Measurements from ENCODE around the gene CDK6. TPM values are rescaled to one million over a fixed set of nuclear protein-coding genes. Genes with fewer than 3 reads are reported as not detected.

Gene CDK6
- total and polyA plus RNA-seq, 2 experiments from 2014 or later = 7.4 to 23.7 TPM

GRCh38 chr7:92629779-92630178 is 206.6 kb downstream of the CDK6 start (continued):
- TF ChIP-seq JUNB (IDR thresholded peaks at IDR 0.05; ENCODE audit: unreplicated experiment) (no peak), CTCF (conservative IDR thresholded peaks at IDR 0.05; ENCODE audit: low read depth in 2 of 2) (no peak), ETS1 (IDR thresholded peaks at IDR 0.05) (no peak), STAT1 (IDR thresholded peaks at IDR 0.05; ENCODE audit: unreplicated experiment) (no peak), POLR2AphosphoS5 (IDR thresholded peaks at IDR 0.05; ENCODE audit: low read depth) (no peak), ZNF331 (CRISPR knock-in tag; IDR thresholded peaks at IDR 0.05; ENCODE audit: low read depth) (no peak)

GRCh38 chr7:92627956-92628355 is 208.4 kb downstream of the CDK6 start:
- no peaks in the 10 kb centered on the region for H3F3A ChIP-seq (replicated peaks; ENCODE audit: low read depth)
- Mint-ChIP-seq H3K9me3 (no peaks in the 10 kb centered on the region; the same call in 2 of the 3 replicates), H3K4me1 (peaks cover 2% of the 10 kb centered on the region; the same call in 2 of the 3 replicates), H3K27ac (no peak overlapping the region), H3K4me3 (no peak overlapping the region), H3K27me3 (ENCODE audit: insufficient read depth, low read depth, poor library complexity) (peaks cover 5% of the 10 kb centered on the region), H3K36me3 (ENCODE audit: low read depth) (no peaks in the 10 kb centered on the region)
- H3K27ac ChIP-seq (ENCODE audit: low read depth) = no peak overlapping the region
- H3K4me3 ChIP-seq = no peak overlapping the region
- H2AFZ ChIP-seq = no peak overlapping the region
- H3K27me3 ChIP-seq (ENCODE audit: insufficient read depth) = no peaks in the 10 kb centered on the region
- no peaks in the 10 kb centered on the region for H3K4me1 ChIP-seq (ENCODE audit: insufficient read depth)
- H3K9me2 ChIP-seq (ENCODE audit: insufficient read depth) = no peaks in the 10 kb centered on the region
- no peaks in the 10 kb centered on the region; the same call in 1 of the 2 replicates for H4K20me1 ChIP-seq (replicated peaks; ENCODE audit: insufficient read depth)
- H3K36me3 ChIP-seq (ENCODE audit: insufficient read depth) = no peaks in the 10 kb centered on the region
- no peaks in the 10 kb centered on the region for H3K79me2 ChIP-seq (replicated peaks; ENCODE audit: insufficient read depth)
- DNase-seq (ENCODE audit: low spot score) (no peak), ATAC-seq (no peak)
- H3K4me2 ChIP-seq = no peak overlapping the region
- no peak for TF ChIP-seq ZNF114 (CRISPR knock-in tag; IDR thresholded peaks at IDR 0.05)
- TF ChIP-seq POLR2AphosphoS5 (IDR thresholded peaks at IDR 0.05; ENCODE audit: low read depth) = no peak
- no peak for TF ChIP-seq JUNB (IDR thresholded peaks at IDR 0.05; ENCODE audit: unreplicated experiment)
- no peak for TF ChIP-seq EZH2 (IDR thresholded peaks at IDR 0.05; ENCODE audit: low read depth, unreplicated experiment)
- TF ChIP-seq EZH2phosphoT487 (IDR thresholded peaks at IDR 0.05; ENCODE audit: unreplicated experiment) = no peak
- no peak for TF ChIP-seq NANOG (IDR thresholded peaks at IDR 0.05; ENCODE audit: borderline replicate concordance)
- no peak for TF ChIP-seq ETS1 (IDR thresholded peaks at IDR 0.05)
- TF ChIP-seq CREB1 (CRISPR knock-in tag; IDR thresholded peaks at IDR 0.05; ENCODE audit: low read depth) = no peak
- TF ChIP-seq CTCF (conservative IDR thresholded peaks at IDR 0.05; ENCODE audit: low read depth in 2 of 2) = no peak
- TF ChIP-seq ZNF462 (CRISPR knock-in tag; IDR thresholded peaks at IDR 0.05) = no peak
